Neuronal stem cell (in vitro differentiated cells): ENCODE measurements around the gene PTPRD.
A peak's percentile ranks its signal among the peaks of the same experiment; 100 is the strongest.

Source experiments
- DNase-seq: peaks from one replicate; pipeline ENCODE4 v3.0.0-alpha.2; 2013; ENCODE audit warnings: low spot score
- H2AFZ ChIP-seq: one replicate; pipeline ENCODE4 v1.6.1; 2013; ENCODE audit warnings: mild to moderate bottlenecking, low read length, inconsistent platforms
- H2AK5ac ChIP-seq: 2 replicates; pipeline ENCODE4 v1.6.1; 2013; ENCODE audit warnings: low read depth, mild to moderate bottlenecking, inconsistent platforms, low read length, moderate library complexity, mixed read lengths
- H2BK120ac ChIP-seq: 2 replicates; pipeline ENCODE4 v1.6.1; 2013; ENCODE audit warnings: low read depth, mild to moderate bottlenecking, inconsistent platforms, low read length, moderate library complexity, mixed read lengths
- H2BK12ac ChIP-seq: one replicate; pipeline ENCODE4 v1.6.1; 2013; ENCODE audit warnings: low read length, inconsistent platforms
- H2BK15ac ChIP-seq: 2 replicates; pipeline ENCODE4 v1.6.1; 2013; ENCODE audit warnings: mild to moderate bottlenecking, low read length, inconsistent platforms, mixed read lengths
- H2BK5ac ChIP-seq: one replicate; pipeline ENCODE4 v1.6.1; 2013; ENCODE audit warnings: inconsistent platforms, mild to moderate bottlenecking, low read length, moderate library complexity
- H3K14ac ChIP-seq: one replicate; pipeline ENCODE4 v1.6.1; 2013; ENCODE audit warnings: low read length, inconsistent platforms
- H3K18ac ChIP-seq: 2 replicates; pipeline ENCODE4 v1.6.1; 2013; ENCODE audit warnings: low read length, inconsistent platforms
- H3K23ac ChIP-seq: 2 replicates; pipeline ENCODE4 v1.6.1; 2013; ENCODE audit warnings: low read depth, mild to moderate bottlenecking, mixed read lengths, low read length, inconsistent platforms; ENCODE audit not compliant: poor library complexity
- H3K27ac ChIP-seq: replicated peaks from 3 replicates; pipeline ENCODE4 v1.5.1; 2013; ENCODE audit warnings: low read length, inconsistent platforms
- H3K27me3 ChIP-seq, 3 experiments: 2 replicates each; pipeline ENCODE4 v1.6.1; 2013; ENCODE audit warnings: low read length in 3 of 3, mild to moderate bottlenecking in 2 of 3, inconsistent platforms in 1 of 3, low read depth in 1 of 3, mixed read lengths in 1 of 3, moderate library complexity in 1 of 3; ENCODE audit not compliant: control insufficient read depth in 3 of 3, insufficient read depth in 3 of 3
- H3K36me3 ChIP-seq, 2 donors: replicated peaks in 1 of 2; 2 replicates each; pipeline ENCODE4 v1.6.1; 2013; ENCODE audit warnings: low read length in 2 of 2; ENCODE audit not compliant: control insufficient read depth in 2 of 2, insufficient read depth in 2 of 2
- H3K4ac ChIP-seq: 2 replicates; pipeline ENCODE4 v1.6.1; 2013; ENCODE audit warnings: inconsistent platforms, mild to moderate bottlenecking, low read length, moderate library complexity
- H3K4me1 ChIP-seq, 2 donors: 1 replicate in 1 of 2; 2 replicates in 1 of 2; pipeline ENCODE4 v1.6.1; 2013; ENCODE audit warnings: low read length in 2 of 2, low read depth in 1 of 2; ENCODE audit not compliant: control insufficient read depth in 2 of 2, insufficient read depth in 1 of 2
- H3K4me2 ChIP-seq: one replicate; pipeline ENCODE4 v1.6.1; 2013; ENCODE audit warnings: mild to moderate bottlenecking, low read length, inconsistent platforms; ENCODE audit not compliant: insufficient read depth, poor library complexity, severe bottlenecking
- H3K4me3 ChIP-seq, 2 donors: 2 replicates each; pipeline ENCODE4 v1.5.1; 2013; ENCODE audit warnings: low read length in 2 of 2, mild to moderate bottlenecking in 2 of 2, inconsistent platforms in 1 of 2, moderate library complexity in 1 of 2
- H3K79me1 ChIP-seq: one replicate; pipeline ENCODE4 v1.6.1; 2013; ENCODE audit warnings: low read depth, mild to moderate bottlenecking, inconsistent platforms, low read length, moderate library complexity
- H3K9ac ChIP-seq: one replicate; pipeline ENCODE4 v1.6.1; 2013; ENCODE audit warnings: mild to moderate bottlenecking, low read depth, low read length, inconsistent platforms; ENCODE audit not compliant: poor library complexity
- H3K9me3 ChIP-seq, 2 donors: replicated peaks in 1 of 2; 2 replicates each; pipeline versions ENCODE3 to v1.6.1; 2013; ENCODE audit warnings: low read length in 2 of 2, mild to moderate bottlenecking in 2 of 2, inconsistent platforms in 1 of 2, low read depth in 1 of 2, mixed read lengths in 1 of 2, moderate library complexity in 1 of 2; ENCODE audit not compliant: control insufficient read depth in 2 of 2, insufficient read depth in 1 of 2
- H4K8ac ChIP-seq: one replicate; pipeline ENCODE4 v1.6.1; 2013; ENCODE audit warnings: low read depth, mild to moderate bottlenecking, inconsistent platforms, low read length, moderate library complexity
- H4K91ac ChIP-seq: one replicate; pipeline ENCODE4 v1.6.1; 2013; ENCODE audit warnings: low read length, low read depth, mild to moderate bottlenecking, inconsistent platforms; ENCODE audit not compliant: poor library complexity
- WGBS, 2 donors: extraction: QIAGEN DNeasy Blood & Tissue Kit; methylation state at CpG; one replicate each; pipeline ENCODE4 v1.1.7; 2013; ENCODE audit warnings: missing lambda C conversion rate in 2 of 2, mixed read lengths in 1 of 2; ENCODE audit not compliant: insufficient read length in 2 of 2, insufficient replicate concordance in 1 of 2; ENCODE audit errors: extremely low coverage in 2 of 2; 5-methylcytosine and 5-hydroxymethylcytosine counted together

The PTPRD gene

GRCh38 chr9:9730174-9730573 lies 882.6 kb downstream of the PTPRD start:
- Histone ChIP-seq H3K9me3 (no peaks in the 10 kb centered on the region), H3K23ac (no peak overlapping the region), H3K27ac (no peak overlapping the region), H2BK12ac (no peak overlapping the region), H2BK15ac (no peak overlapping the region), H3K36me3 (no peaks in the 10 kb centered on the region), H3K4ac (no peak overlapping the region), H4K91ac (no peak overlapping the region), H3K14ac (no peak overlapping the region), H2AFZ (no peak overlapping the region), H3K4me3 (no peak overlapping the region), H2BK120ac (no peak overlapping the region), H2AK5ac (no peak overlapping the region), H3K4me2 (no peak overlapping the region), H3K27me3 (no peaks in the 10 kb centered on the region), H3K18ac (no peak overlapping the region), H3K79me1 (no peaks in the 10 kb centered on the region), H4K8ac (no peak overlapping the region), H3K9ac (no peak overlapping the region), H2BK5ac (no peak overlapping the region), H3K4me1 (no peaks in the 10 kb centered on the region)
- DNase-seq, result no peak
- WGBS, 2 donors, result no CpG with 5 or more reads among the region's 3 CpGs

- H3K18ac ChIP-seq, result no peak overlapping the region
- no peaks in the 10 kb centered on the region for H3K79me1 ChIP-seq
- no peak overlapping the region for H2BK120ac ChIP-seq
- H4K8ac ChIP-seq, result no peak overlapping the region
- H2BK12ac ChIP-seq, result no peak overlapping the region
- H3K27ac ChIP-seq, result no peak overlapping the region
- no peak overlapping the region for H2AK5ac ChIP-seq
- DNase-seq, result no peak
- no peak overlapping the region for H3K4me2 ChIP-seq
- no peak overlapping the region for H3K4me3 ChIP-seq
- H3K4ac ChIP-seq, result no peak overlapping the region
- no peaks in the 10 kb centered on the region for H3K36me3 ChIP-seq
- H4K91ac ChIP-seq, result no peak overlapping the region
- no peak overlapping the region for H3K9ac ChIP-seq
- no peaks in the 10 kb centered on the region for H3K9me3 ChIP-seq
- H2BK15ac ChIP-seq, result no peak overlapping the region
- H3K4me1 ChIP-seq, result no peaks in the 10 kb centered on the region
- H2BK5ac ChIP-seq, result no peak overlapping the region
- H3K27me3 ChIP-seq, result no peaks in the 10 kb centered on the region
- H3K14ac ChIP-seq, result no peak overlapping the region
- WGBS, 2 donors, result no CpG with 5 or more reads among the region's 2 CpGs
- no peak overlapping the region for H3K23ac ChIP-seq
- no peak overlapping the region for H2AFZ ChIP-seq
Observed at GRCh38 chr9:9729082-9729481, 883.7 kb downstream of the PTPRD start.

- Histone ChIP-seq H3K18ac (no peak overlapping the region), H2BK120ac (no peak overlapping the region), H4K8ac (no peak overlapping the region), H3K4ac (no peak overlapping the region), H2BK12ac (no peak overlapping the region), H2BK15ac (no peak overlapping the region), H3K27ac (no peak overlapping the region), H3K9ac (no peak overlapping the region), H3K4me2 (no peak overlapping the region), H4K91ac (no peak overlapping the region), H3K23ac (peak overlapping the region; percentile 29), H2AFZ (no peak overlapping the region), H3K4me3 (no peak overlapping the region), H3K79me1 (no peaks in the 10 kb centered on the region), H3K27me3 (no peaks in the 10 kb centered on the region), H3K36me3 (no peaks in the 10 kb centered on the region), H2BK5ac (no peak overlapping the region), H3K9me3 (peaks cover 0 to 7% of the 10 kb centered on the region in 2 donors), H2AK5ac (no peak overlapping the region), H3K4me1 (no peaks in the 10 kb centered on the region), H3K14ac (no peak overlapping the region)
- no peak for DNase-seq
- no CpG with 5 or more reads among the region's 16 CpGs for WGBS, 2 donors
Observed at GRCh38 chr9:9719373-9720112, 893.3 kb downstream of the PTPRD start.

DNA sequence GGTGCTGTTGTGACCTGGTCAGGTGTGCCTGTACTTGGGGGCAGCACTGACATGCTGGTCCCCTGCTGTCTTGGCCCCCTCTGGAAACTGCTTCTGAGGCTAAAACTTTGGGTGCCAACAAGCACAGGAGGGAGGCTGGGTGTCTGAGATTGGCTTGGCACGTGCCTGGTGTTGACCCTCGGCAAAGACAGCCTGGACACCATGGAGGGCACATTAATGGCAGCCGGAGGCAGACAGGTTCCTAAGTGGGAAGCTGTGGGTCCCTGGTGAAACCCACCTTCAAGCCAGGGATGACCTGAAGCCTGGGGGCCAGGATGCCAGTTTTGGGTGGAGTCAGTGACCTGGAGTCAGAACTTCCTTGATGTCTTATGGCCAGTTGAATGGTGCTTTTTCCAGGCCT lies 894.1 kb downstream of the PTPRD start:
- H3K4me3 ChIP-seq, result peak overlapping the region in 1 of 2 donors; percentile 18
- peak overlapping the region; percentile 47 for H3K14ac ChIP-seq
- peak overlapping the region; percentile 3 for H3K4ac ChIP-seq
- H2BK12ac ChIP-seq, result no peak overlapping the region
- H3K23ac ChIP-seq, result peak overlapping the region; percentile 43
- no peak overlapping the region for H3K4me2 ChIP-seq
- H4K91ac ChIP-seq, result peak overlapping the region; percentile 24
- peak overlapping the region; percentile 11 for H3K18ac ChIP-seq
- no peak overlapping the region for H2BK120ac ChIP-seq
- no peak overlapping the region for H2AFZ ChIP-seq
- H3K36me3 ChIP-seq, result no peaks in the 10 kb centered on the region
- peak overlapping the region; percentile 26 for H2AK5ac ChIP-seq
- no peak overlapping the region for H2BK5ac ChIP-seq
- H3K79me1 ChIP-seq, result no peaks in the 10 kb centered on the region
- peaks cover 0 to 7% of the 10 kb centered on the region in 2 donors for H3K9me3 ChIP-seq
- H3K9ac ChIP-seq, result no peak overlapping the region
- no peaks in the 10 kb centered on the region for H3K27me3 ChIP-seq
- no peaks in the 10 kb centered on the region for H3K4me1 ChIP-seq
- no peak overlapping the region for H4K8ac ChIP-seq
- no peak for DNase-seq
- H3K27ac ChIP-seq, result no peak overlapping the region
- no CpG with 5 or more reads among the region's 3 CpGs for WGBS, 2 donors
- H2BK15ac ChIP-seq, result no peak overlapping the region
